GM12878 (cell line): ENCODE data around the gene MEN1. TPM values are rescaled to one million over a fixed set of nuclear protein-coding genes. Genes with fewer than 3 reads are reported as not detected.

Source experiments
- ATAC-seq: fragments of 200-7000 bp; cut with Tn5 transposase; 3 replicates; pipeline ENCODE4 v1.9.1; 2020; ENCODE audit warnings: mild to moderate bottlenecking, moderate library complexity
- BruUV-seq: library from RNA; stranded (reverse); fragments of 400-500 nt; replicated peaks from 2 replicates; lab custom pipeline; 2021; lab: Mats Ljungman, UMichigan
- CTCF ChIA-PET: fragments of 300-600 bp; sonication (Branson Sonifier 250); formaldehyde crosslinking; extraction: SDS; loops from one replicate; lab custom pipeline; 2021; ENCODE audit warnings: inconsistent platforms; lab: Yijun Ruan, JAX
- POLR2A ChIA-PET: fragments of 350-600 bp; formaldehyde crosslinking; extraction: SDS; loops from one replicate; lab custom pipeline; 2021; ENCODE audit warnings: inconsistent platforms; lab: Charles Lee
- RAD21 ChIA-PET: fragments of 300-600 bp; sonication (Branson Sonifier 250); formaldehyde crosslinking; loops from one replicate; lab custom pipeline; 2023; ENCODE audit warnings: antibody characterized with exemption; ENCODE audit not compliant: unreplicated experiment; lab: Charles Lee
- SMC1A ChIA-PET: fragments of 300-600 bp; sonication (Branson Sonifier 250); formaldehyde crosslinking; loops from one replicate; lab custom pipeline; 2023; ENCODE audit not compliant: unreplicated experiment, uncharacterized antibody; lab: Charles Lee
- DNase-seq: peaks from one replicate; pipeline ENCODE4 v3.0.0-alpha.2; 2011; ENCODE audit warnings: low read depth, low spot score
- FAIRE-seq: peaks from 3 replicates; lab custom pipeline; 2011; peaks lifted over from hg19 to GRCh38; lab: Jason Lieb, UNC
- H2AFZ ChIP-seq: 2 replicates; pipeline ENCODE4 v1.6.0; 2011; ENCODE audit warnings: low read depth, low read length, control low read depth; ENCODE audit not compliant: control insufficient read depth
- H3K27ac ChIP-seq: 2 replicates; pipeline ENCODE4 v1.5.1; 2011; ENCODE audit warnings: control low read depth; ENCODE audit not compliant: control insufficient read depth, insufficient read depth
- H3K27me3 ChIP-seq, 2 experiments: replicated peaks in 1 of 2; 2 replicates each; pipeline versions ENCODE4 v1.6.0 to v1.6.1; 2011; ENCODE audit warnings: low read length in 1 of 2; ENCODE audit not compliant: control insufficient read depth in 2 of 2, insufficient read depth in 2 of 2
- H3K36me3 ChIP-seq, 2 experiments: 2 replicates each; pipeline ENCODE4 v1.5.1; 2011; ENCODE audit warnings: low read length in 1 of 2; ENCODE audit not compliant: control insufficient read depth in 2 of 2, insufficient read depth in 2 of 2
- H3K4me1 ChIP-seq: 2 replicates; pipeline ENCODE4 v1.6.1; 2011; ENCODE audit warnings: mild to moderate bottlenecking, low read length, moderate library complexity, mixed read lengths; ENCODE audit not compliant: control insufficient read depth, insufficient read depth
- H3K4me2 ChIP-seq: 2 replicates; pipeline ENCODE4 v1.6.0; 2011; ENCODE audit warnings: control low read depth; ENCODE audit not compliant: control insufficient read depth, insufficient read depth
- H3K4me3 ChIP-seq: fragments of 200-600 bp; sonication (generic); 2 replicates; pipeline ENCODE4 v1.5.1; 2016
- H3K79me2 ChIP-seq: 2 replicates; pipeline ENCODE4 v1.6.0; 2011; ENCODE audit warnings: low read length; ENCODE audit not compliant: control insufficient read depth, insufficient read depth
- H3K9ac ChIP-seq: 2 replicates; pipeline ENCODE4 v1.8.0; 2011; ENCODE audit warnings: low read length, control low read depth, mixed read lengths; ENCODE audit not compliant: control insufficient read depth, insufficient read depth
- H3K9me3 ChIP-seq: replicated peaks from 3 replicates; pipeline ENCODE4 v1.5.1; 2011; ENCODE audit warnings: mild to moderate bottlenecking, low read length; ENCODE audit not compliant: control insufficient read depth, insufficient read depth
- H4K20me1 ChIP-seq: 2 replicates; pipeline ENCODE4 v1.6.0; 2011; ENCODE audit not compliant: control insufficient read depth, insufficient read depth
- CHD4 ChIP-seq: fragments of 200-600 bp; sonication (generic); IDR thresholded peaks from 2 replicates; pipeline ENCODE4 v1.6.1; 2016; ENCODE audit warnings: mild to moderate bottlenecking
- GATAD2B ChIP-seq: fragments of 450-650 bp; conservative IDR thresholded peaks from 2 replicates; pipeline ENCODE4 v1.6.1; 2017; ENCODE audit warnings: low read depth, mild to moderate bottlenecking, moderate library complexity
- JUND ChIP-seq: IDR thresholded peaks from 2 replicates; pipeline ENCODE4 v1.6.1; 2012; ENCODE audit warnings: low read depth, mild to moderate bottlenecking, low read length, improper control_type of control experiment, moderate library complexity
- KDM1A ChIP-seq: fragments of 200-600 bp; sonication (generic); IDR thresholded peaks from 2 replicates; pipeline ENCODE4 v1.6.1; 2016; ENCODE audit warnings: borderline replicate concordance
- MTA3 ChIP-seq: IDR thresholded peaks from 2 replicates; pipeline ENCODE4 v1.6.1; 2012; ENCODE audit warnings: low read length, inconsistent platforms, borderline replicate concordance
- NRF1 ChIP-seq: conservative IDR thresholded peaks from 2 replicates; pipeline ENCODE4 v1.6.1; 2011; ENCODE audit warnings: mild to moderate bottlenecking, low read depth, low read length, improper control_type of control experiment
- RFX5 ChIP-seq: IDR thresholded peaks from 2 replicates; pipeline ENCODE4 v1.6.1; 2011; ENCODE audit warnings: low read depth, low read length, improper control_type of control experiment
- TAF1 ChIP-seq: IDR thresholded peaks from 2 replicates; pipeline ENCODE4 v1.6.1; 2011; ENCODE audit warnings: mild to moderate bottlenecking, low read depth, low read length, borderline replicate concordance
- WRNIP1 ChIP-seq: IDR thresholded peaks from 2 replicates; pipeline ENCODE4 v1.6.1; 2011; ENCODE audit warnings: low read depth, low read length, improper control_type of control experiment, borderline replicate concordance
- WGBS: methylation state at CpG from one replicate; pipeline ENCODE4 v1.1.6; 2016; ENCODE audit warnings: low lambda C conversion rate; ENCODE audit not compliant: insufficient replicate concordance, insufficient coverage; ENCODE audit errors: missing lambda C conversion rate; 5-methylcytosine and 5-hydroxymethylcytosine counted together
- in situ Hi-C: fragments of 300-500 bp; cut with MboI; formaldehyde crosslinking; loops from 9 replicates; pipeline ENCODE4 v1.14.3; 2018; ENCODE audit warnings: mixed read lengths
- intact Hi-C: fragments of 100-400 bp; cut with micrococcal nuclease; formaldehyde crosslinking; loops from one replicate; pipeline ENCODE4 v1.14.2; 2022; ENCODE audit not compliant: unreplicated experiment
- polyA plus RNA-seq, 11 experiments: library from polyadenylated mRNA; depleted of rRNA in 4 of 11; unstranded in 6 of 11; stranded (reverse) in 5 of 11; fragments of >200 nt; fragmentation: Nextera tagmentation in 4 of 11; fragmentation: Illumina TruSeq in 1 of 11; extraction: Ambion mirVana in 4 of 11; extraction: Trizol in 1 of 11; gene quantifications; 1 replicate in 1 of 11; 2 replicates in 10 of 11; pipeline versions ENCODE4 v1.2.1 to v1.2.3, GENCODE V29; 2011 to 2016; ENCODE audit warnings: inconsistent platforms in 2 of 11, missing spikeins in 2 of 11, low read depth in 1 of 11
- total RNA-seq, 4 experiments: library from RNA; depleted of rRNA in 3 of 4; stranded (reverse); fragments of >200 nt in 3 of 4; fragmentation: Illumina TruSeq in 1 of 4; extraction: Trizol in 1 of 4; gene quantifications; 2 replicates each; pipeline versions ENCODE4 v1.2.1 to v1.2.3, GENCODE V29; 2013 to 2021
- TF ChIP-seq, protein P1 (sequence below): fragments of 450-650 bp; IDR thresholded peaks from 2 replicates; pipeline ENCODE4 v1.6.1; 2016; ENCODE audit warnings: mild to moderate bottlenecking, moderate library complexity, borderline replicate concordance
- TF ChIP-seq, protein P2 (sequence below): IDR thresholded peaks from 2 replicates; pipeline ENCODE4 v1.6.1; 2011; ENCODE audit warnings: low read depth, mild to moderate bottlenecking, low read length, moderate library complexity, borderline replicate concordance; ENCODE audit errors: extremely low read depth
- TF ChIP-seq, protein P3 (sequence below): fragments of 450-650 bp; conservative IDR thresholded peaks from 2 replicates; pipeline ENCODE4 v1.6.1; 2017; ENCODE audit warnings: mild to moderate bottlenecking, moderate library complexity
- TF ChIP-seq, protein P4 (sequence below): fragments of 450-650 bp; formaldehyde crosslinking; IDR thresholded peaks from 2 replicates; pipeline ENCODE4 v1.4.0; 2022; ENCODE audit warnings: mild to moderate bottlenecking, moderate library complexity
- TF ChIP-seq, protein P5 (sequence below): IDR thresholded peaks from 2 replicates; pipeline ENCODE4 v1.6.1; 2012; ENCODE audit warnings: low read depth, low read length, improper control_type of control experiment

The MEN1 gene
- total and polyA plus RNA-seq, 10 of the 15 experiments (the other 5 are each of a cell fraction or from before 2014, with no cell fraction given): 2.5 to 39.7 (median 20.7) TPM

DNA sequence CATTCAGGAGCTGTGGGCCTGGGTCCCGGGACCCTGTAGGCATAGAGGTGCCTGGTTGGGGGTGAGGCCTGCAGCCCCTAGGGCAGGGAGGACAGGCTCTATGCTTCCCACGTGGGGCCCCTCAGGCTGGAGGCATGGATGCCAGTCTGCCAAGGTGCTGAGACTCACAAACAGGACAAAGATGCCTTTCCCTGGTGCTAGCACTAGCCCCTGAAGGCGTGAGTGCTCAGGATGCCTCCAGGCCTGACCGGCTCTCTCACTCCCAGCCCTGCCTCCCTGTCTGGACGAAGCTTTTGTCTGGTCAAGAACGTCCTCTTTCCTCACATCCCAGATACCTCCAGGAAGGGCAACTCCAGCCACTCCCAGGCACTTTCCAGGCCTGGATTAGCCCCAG is 32.0 kb upstream of the MEN1 start:
- ChIA-PET POLR2A (no interaction called here), RAD21 (no interaction called here), CTCF (interaction anchor here (0.9 to 28.8 kb wide), 2 partner anchors 44 to 99 kb away, joined by 3 to 1208 read pairs; partner anchors contain the start of gene EHD1), SMC1A (no interaction called here)
- WGBS: 51% methylated on average over 6 of the region's 6 CpGs
- H3K4me1 ChIP-seq: peaks cover 13% of the 10 kb centered on the region
- H3K79me2 ChIP-seq: no peaks in the 10 kb centered on the region
- H3K4me2 ChIP-seq: no peak overlapping the region
- H3K4me3 ChIP-seq: no peak overlapping the region
- H3K9me3 ChIP-seq: no peaks in the 10 kb centered on the region
- H3K9ac ChIP-seq: no peak overlapping the region
- in situ Hi-C loops: no loop called here
- intact Hi-C loops: loop anchor here (10.0 kb wide), 1 partner anchor 412 kb away; no protein-coding TSS in a partner anchor
- H3K27me3 ChIP-seq: no peaks in the 10 kb centered on the region
- no peak overlapping the region for H3K27ac ChIP-seq
- no peak for DNase-seq
- H2AFZ ChIP-seq: no peak overlapping the region
- H4K20me1 ChIP-seq: no peaks in the 10 kb centered on the region
- no TSS peak for BruUV-seq
- no peak for ATAC-seq
- no peak for FAIRE-seq
- no peaks in the 10 kb centered on the region for H3K36me3 ChIP-seq
- TF ChIP-seq JUND (no peak), RFX5 (no peak), NRF1 (no peak), GATAD2B (no peak), MTA3 (no peak), CHD4 (no peak), TAF1 (no peak), KDM1A (no peak), WRNIP1 (no peak)
- TF ChIP-seq, protein P1, sequence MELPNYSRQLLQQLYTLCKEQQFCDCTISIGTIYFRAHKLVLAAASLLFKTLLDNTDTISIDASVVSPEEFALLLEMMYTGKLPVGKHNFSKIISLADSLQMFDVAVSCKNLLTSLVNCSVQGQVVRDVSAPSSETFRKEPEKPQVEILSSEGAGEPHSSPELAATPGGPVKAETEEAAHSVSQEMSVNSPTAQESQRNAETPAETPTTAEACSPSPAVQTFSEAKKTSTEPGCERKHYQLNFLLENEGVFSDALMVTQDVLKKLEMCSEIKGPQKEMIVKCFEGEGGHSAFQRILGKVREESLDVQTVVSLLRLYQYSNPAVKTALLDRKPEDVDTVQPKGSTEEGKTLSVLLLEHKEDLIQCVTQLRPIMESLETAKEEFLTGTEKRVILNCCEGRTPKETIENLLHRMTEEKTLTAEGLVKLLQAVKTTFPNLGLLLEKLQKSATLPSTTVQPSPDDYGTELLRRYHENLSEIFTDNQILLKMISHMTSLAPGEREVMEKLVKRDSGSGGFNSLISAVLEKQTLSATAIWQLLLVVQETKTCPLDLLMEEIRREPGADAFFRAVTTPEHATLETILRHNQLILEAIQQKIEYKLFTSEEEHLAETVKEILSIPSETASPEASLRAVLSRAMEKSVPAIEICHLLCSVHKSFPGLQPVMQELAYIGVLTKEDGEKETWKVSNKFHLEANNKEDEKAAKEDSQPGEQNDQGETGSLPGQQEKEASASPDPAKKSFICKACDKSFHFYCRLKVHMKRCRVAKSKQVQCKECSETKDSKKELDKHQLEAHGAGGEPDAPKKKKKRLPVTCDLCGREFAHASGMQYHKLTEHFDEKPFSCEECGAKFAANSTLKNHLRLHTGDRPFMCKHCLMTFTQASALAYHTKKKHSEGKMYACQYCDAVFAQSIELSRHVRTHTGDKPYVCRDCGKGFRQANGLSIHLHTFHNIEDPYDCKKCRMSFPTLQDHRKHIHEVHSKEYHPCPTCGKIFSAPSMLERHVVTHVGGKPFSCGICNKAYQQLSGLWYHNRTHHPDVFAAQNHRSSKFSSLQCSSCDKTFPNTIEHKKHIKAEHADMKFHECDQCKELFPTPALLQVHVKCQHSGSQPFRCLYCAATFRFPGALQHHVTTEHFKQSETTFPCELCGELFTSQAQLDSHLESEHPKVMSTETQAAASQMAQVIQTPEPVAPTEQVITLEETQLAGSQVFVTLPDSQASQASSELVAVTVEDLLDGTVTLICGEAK: no peak
- TF ChIP-seq, protein P2, sequence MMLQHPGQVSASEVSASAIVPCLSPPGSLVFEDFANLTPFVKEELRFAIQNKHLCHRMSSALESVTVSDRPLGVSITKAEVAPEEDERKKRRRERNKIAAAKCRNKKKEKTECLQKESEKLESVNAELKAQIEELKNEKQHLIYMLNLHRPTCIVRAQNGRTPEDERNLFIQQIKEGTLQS: no peak
- TF ChIP-seq, protein P3, sequence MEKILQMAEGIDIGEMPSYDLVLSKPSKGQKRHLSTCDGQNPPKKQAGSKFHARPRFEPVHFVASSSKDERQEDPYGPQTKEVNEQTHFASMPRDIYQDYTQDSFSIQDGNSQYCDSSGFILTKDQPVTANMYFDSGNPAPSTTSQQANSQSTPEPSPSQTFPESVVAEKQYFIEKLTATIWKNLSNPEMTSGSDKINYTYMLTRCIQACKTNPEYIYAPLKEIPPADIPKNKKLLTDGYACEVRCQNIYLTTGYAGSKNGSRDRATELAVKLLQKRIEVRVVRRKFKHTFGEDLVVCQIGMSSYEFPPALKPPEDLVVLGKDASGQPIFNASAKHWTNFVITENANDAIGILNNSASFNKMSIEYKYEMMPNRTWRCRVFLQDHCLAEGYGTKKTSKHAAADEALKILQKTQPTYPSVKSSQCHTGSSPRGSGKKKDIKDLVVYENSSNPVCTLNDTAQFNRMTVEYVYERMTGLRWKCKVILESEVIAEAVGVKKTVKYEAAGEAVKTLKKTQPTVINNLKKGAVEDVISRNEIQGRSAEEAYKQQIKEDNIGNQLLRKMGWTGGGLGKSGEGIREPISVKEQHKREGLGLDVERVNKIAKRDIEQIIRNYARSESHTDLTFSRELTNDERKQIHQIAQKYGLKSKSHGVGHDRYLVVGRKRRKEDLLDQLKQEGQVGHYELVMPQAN: no peak
- TF ChIP-seq, protein P4, sequence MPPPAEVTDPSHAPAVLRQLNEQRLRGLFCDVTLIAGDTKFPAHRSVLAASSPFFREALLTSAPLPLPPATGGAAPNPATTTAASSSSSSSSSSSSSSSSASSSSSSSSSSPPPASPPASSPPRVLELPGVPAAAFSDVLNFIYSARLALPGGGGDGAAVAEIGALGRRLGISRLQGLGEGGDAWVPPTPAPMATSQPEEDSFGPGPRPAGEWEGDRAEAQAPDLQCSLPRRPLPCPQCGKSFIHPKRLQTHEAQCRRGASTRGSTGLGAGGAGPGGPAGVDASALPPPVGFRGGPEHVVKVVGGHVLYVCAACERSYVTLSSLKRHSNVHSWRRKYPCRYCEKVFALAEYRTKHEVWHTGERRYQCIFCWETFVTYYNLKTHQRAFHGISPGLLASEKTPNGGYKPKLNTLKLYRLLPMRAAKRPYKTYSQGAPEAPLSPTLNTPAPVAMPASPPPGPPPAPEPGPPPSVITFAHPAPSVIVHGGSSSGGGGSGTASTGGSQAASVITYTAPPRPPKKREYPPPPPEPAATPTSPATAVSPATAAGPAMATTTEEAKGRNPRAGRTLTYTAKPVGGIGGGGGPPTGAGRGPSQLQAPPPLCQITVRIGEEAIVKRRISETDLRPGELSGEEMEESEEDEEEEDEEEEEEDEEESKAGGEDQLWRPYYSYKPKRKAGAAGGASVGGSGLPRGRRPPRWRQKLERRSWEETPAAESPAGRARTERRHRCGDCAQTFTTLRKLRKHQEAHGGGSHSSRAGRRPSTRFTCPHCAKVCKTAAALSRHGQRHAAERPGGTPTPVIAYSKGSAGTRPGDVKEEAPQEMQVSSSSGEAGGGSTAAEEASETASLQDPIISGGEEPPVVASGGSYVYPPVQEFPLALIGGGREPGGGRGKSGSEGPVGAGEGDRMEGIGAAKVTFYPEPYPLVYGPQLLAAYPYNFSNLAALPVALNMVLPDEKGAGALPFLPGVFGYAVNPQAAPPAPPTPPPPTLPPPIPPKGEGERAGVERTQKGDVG (CRISPR knock-in tag): no peak
- TF ChIP-seq, protein P5, sequence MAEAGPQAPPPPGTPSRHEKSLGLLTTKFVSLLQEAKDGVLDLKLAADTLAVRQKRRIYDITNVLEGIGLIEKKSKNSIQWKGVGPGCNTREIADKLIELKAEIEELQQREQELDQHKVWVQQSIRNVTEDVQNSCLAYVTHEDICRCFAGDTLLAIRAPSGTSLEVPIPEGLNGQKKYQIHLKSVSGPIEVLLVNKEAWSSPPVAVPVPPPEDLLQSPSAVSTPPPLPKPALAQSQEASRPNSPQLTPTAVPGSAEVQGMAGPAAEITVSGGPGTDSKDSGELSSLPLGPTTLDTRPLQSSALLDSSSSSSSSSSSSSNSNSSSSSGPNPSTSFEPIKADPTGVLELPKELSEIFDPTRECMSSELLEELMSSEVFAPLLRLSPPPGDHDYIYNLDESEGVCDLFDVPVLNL: no peak
